GM19438 (cell line): ENCODE results near the gene OR7A17.

ENCODE experiments used
- ATAC-seq: cut with Tn5 transposase; IDR thresholded peaks from one replicate; pipeline ENCODE4 v1.9.1; 2021; ENCODE audit warnings: low read depth; ENCODE audit not compliant: unreplicated experiment

The OR7A17 gene

GRCh38 chr19:14886032-14886431, at the start of gene OR7A17:
OR7A17 (minus strand) TSS chr19:14886132; CDS start chr19:14881355, 4,777 bp downstream.
- no peak for ATAC-seq

- no peak for ATAC-seq
Measured at GRCh38 chr19:14933506-14933905, 47.6 kb upstream of the OR7A17 start.

DNA sequence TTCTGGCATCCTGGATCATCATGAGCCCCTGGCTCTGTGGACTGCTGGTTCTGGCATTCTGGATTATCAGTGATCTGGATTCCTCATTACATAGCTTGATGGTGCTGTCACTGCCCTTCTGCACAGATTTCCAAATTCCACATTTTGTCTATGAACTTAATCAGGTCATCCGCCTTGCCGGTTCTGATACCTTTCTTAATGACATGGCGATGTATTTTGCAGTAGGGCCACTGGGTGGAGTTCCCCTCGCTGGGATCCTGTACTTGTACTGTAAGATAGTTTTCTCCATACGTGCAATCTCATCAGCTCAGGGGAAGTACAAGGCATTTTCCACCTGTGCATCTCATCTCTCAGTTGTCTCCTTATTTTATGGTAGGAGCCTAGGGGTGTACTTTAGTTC, 30.9 kb upstream of the OR7A17 start:
- ATAC-seq = no peak

DNA sequence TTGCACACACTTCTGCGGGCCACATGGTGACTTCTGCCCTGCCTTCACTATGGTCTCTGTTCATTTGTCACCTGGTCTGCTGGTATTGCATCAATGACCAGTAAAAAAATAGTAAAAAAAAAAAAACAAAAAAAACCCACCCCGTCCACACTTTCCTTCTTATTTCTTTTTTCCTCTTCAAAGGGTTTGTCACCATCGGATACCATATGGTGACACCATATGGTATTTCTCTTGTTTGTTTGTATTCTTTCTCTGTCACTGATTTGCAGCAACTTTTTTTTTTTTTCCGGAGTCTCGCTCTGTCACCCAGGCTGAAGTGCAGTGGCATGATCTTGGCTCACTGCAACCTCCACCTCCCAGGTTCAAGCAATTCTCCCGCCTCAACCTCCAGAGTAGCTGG, 29.2 kb upstream of the OR7A17 start:
- ATAC-seq = no peak

DNA sequence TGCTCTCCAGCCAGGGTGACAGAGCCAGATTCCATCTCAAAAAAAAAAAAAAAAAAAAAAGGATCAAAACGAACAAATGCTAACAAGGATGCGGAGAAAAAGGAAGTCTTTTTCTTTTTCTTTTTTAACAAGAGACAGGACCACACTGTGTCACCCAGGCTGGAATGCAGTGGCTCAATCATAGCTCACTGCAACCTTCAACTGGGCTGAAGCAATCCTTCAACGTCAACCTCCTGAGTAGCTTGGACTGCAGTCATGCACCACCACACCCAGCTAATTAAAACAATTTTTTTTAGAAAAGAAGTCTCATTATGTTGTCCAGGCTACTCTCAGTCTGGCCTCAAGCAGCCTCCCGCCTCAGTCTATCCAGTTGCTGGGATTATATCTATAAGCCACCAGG, 20.8 kb upstream of the OR7A17 start:
- ATAC-seq = no peak

- no peak for ATAC-seq
Measured at GRCh38 chr19:14901675-14902260, 15.8 kb upstream of the OR7A17 start.

DNA sequence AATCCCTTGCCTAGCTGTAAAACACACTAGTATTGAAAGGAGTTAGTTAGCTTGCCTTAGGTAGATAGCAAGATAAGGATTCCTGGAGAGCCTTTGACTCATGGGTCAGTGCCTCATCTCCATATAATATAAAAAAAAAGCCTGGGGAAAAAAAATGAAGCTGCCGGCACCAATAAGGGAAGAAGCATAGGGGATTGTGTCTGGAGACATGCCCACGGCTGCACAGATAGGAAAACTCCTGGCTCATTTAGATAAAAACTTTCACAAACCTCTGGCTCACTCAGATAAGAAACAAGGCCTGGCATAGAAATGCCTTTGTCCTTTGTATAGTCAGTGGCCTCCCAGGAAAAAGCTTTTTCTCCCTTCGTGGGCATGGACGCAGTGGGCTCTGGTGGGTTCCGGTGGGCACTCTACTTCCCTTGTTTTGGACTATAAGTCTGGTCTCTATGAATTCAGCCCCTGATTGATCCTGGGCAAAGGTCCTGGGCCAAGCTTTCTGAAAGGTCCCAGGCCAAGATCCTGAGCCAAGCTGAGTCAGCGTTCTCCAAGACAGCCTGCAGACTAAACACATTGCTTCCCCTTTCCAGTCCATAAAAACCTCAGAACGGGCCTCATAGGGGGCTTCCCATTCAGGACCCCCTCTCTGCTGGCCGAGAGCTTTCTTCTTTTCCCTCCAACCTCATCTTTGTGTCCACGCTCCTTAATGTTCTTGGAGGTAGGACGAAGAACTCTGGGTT, 4.9 kb upstream of the OR7A17 start:
- no peak for ATAC-seq

DNA sequence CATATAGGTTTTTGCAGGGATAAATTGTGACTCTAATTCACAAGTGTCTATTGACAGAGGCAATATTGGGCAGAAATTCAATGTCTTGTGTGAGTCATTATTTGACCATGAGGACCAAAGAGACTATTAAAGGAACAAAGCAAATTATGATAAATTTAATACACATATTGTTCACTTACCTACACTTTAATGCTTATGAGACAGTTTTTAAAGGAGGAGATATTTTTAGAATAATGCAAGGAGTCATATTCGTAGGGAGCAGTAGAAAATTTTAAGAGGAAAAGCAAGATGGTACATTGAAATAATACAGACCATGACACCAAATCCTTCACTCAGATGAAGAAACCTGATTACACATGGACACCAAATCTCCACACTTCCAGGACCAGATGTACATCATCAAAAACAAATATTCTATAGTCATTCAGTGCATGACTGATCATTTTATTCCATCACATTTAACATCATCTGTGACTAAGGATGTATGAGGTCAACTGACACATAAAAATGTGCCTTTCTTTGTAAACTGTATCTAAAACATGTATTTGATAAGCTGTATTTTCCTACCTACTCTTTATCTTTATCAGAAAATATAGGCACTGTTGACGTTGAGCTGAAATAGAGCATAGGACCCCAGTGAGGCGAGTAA, 4.2 kb upstream of the OR7A17 start:
- ATAC-seq = no peak

- no peak for ATAC-seq
Measured at GRCh38 chr19:14871619-14872230, 14.2 kb downstream of the OR7A17 start.

- no peak for ATAC-seq
Measured at GRCh38 chr19:14868497-14868896, 17.4 kb downstream of the OR7A17 start.

GRCh38 chr19:14848822-14849221, 37.1 kb downstream of the OR7A17 start, which contains the start of gene OR7A10:
OR7A10 (minus strand) TSS chr19:14848922; CDS start chr19:14841877, 7,045 bp downstream.
- no peak for ATAC-seq

- no peak for ATAC-seq
Measured at GRCh38 chr19:14843578-14843977, 42.4 kb downstream of the OR7A17 start.

DNA sequence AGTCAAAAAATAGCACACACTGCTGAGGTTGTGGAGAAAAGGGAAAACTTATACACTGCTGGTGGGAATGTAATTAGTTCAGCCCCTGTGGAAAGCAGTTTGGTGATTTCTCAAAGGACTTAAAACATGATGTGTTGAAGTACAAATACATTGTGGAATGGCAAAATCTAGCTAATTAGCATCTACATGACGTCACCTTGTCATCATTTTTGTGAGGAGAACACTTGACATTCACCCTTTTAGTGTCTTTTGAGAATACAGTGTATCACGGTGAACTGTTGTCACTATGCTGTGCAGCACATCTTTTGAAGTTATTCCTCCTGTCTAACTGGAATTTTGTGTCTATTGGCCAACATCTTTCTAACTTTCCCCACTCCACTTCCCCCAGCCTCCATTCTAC, 42.8 kb downstream of the OR7A17 start:
- ATAC-seq = no peak

DNA sequence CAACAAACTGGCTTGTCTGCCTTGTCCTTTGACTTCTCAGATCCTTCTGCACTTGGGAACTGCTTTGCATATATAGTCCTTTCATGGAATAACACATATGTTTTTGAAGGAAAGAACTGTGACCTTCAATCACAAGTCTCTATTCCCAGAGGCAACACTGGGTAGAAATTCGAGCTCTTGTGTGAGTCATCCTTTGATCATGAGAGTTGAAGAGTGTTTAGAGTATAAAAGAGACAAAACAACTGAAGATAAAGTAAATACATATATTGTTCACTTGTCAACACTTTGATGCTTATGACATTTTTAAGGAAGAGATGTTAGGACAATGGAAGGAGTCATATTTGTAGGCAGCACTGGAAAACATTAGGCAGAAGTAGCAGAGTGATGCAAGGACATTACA, 45.7 kb downstream of the OR7A17 start:
- ATAC-seq = no peak

GRCh38 chr19:14837391-14837790, 48.5 kb downstream of the OR7A17 start:
- ATAC-seq = no peak

DNA sequence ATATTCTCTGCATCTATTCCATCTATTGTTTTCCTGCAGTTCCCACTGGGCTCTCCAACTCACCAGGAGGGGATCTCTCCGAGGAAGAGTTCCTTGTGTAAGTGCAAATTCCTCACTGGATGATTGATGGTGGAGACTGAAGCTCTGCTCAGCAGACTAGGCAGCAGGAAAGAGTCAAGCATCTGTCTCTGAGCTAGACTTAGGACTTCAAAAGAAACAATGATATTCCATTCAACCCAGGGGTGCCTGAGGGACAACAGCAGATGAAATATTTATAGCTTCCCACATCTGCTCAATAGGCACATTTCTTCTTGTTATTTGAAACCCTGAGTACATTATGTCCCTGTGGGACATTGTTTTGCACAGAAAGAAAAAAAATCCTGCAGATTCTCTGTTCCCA, 50.9 kb downstream of the OR7A17 start, which contains the start of the genes OR7A5 and OR7C1:
Gene OR7A5, minus strand, starts transcription at position 175 of the 400 bp plus-strand sequence. CDS start 6,944 bp downstream, outside the sequence.
Gene OR7C1, minus strand, starts transcription at position 175 of the 400 bp plus-strand sequence. CDS start 35,049 bp downstream, outside the sequence.
- ATAC-seq = no peak

GRCh38 chr19:14830702-14831101, 55.2 kb downstream of the OR7A17 start:
- no peak for ATAC-seq
